GM12801 (cell line): ENCODE measurements around the gene TNNI3.

Experiments used
- CTCF ChIP-seq: IDR thresholded peaks from one replicate; pipeline ENCODE4 v1.5.1; 2011; ENCODE audit warnings: control low read depth; ENCODE audit not compliant: insufficient read length; ENCODE audit errors: extremely low read depth

The TNNI3 gene

GRCh38 chr19:55146705-55147273, 10.7 kb downstream of the TNNI3 start:
- TF ChIP-seq CTCF, result no peak

GRCh38 chr19:55146078-55146704, 11.3 kb downstream of the TNNI3 start:
- no peak for TF ChIP-seq CTCF

GRCh38 chr19:55145232-55145631, 12.3 kb downstream of the TNNI3 start:
- TF ChIP-seq CTCF, result no peak

- no peak for TF ChIP-seq CTCF
Observed at GRCh38 chr19:55141696-55142095, 15.8 kb downstream of the TNNI3 start.

GRCh38 chr19:55137915-55138314, 19.6 kb downstream of the TNNI3 start:
- no peak for TF ChIP-seq CTCF

- no peak for TF ChIP-seq CTCF
Observed at GRCh38 chr19:55136399-55137102, 21.0 kb downstream of the TNNI3 start.

GRCh38 chr19:55134736-55135135, 22.8 kb downstream of the TNNI3 start:
- TF ChIP-seq CTCF, result no peak
